Effector memory CD8-positive, alpha-beta T cell (primary cell): ENCODE results near the gene SLC25A13.

Experiments
- ATAC-seq: fragments of 150-1000 bp; cut with Tn5 transposase; replicated peaks from 2 replicates; pipeline ENCODE4 v1.10.0; 2021; ENCODE audit warnings: mild to moderate bottlenecking, moderate library complexity
- DNase-seq, 3 experiments: peaks; one replicate each; pipeline ENCODE4 v3.0.0; 2021
- H3K27ac Mint-ChIP-seq, 2 donors: one replicate each; pipeline ENCODE4 v1.8.0; 2022; ENCODE audit warnings: mild to moderate bottlenecking in 2 of 2, mixed read lengths in 2 of 2, moderate library complexity in 2 of 2
- H3K27me3 Mint-ChIP-seq, 2 donors: one replicate each; pipeline ENCODE4 v1.8.0; 2022; ENCODE audit warnings: mixed read lengths in 2 of 2
- H3K36me3 Mint-ChIP-seq: one replicate; pipeline ENCODE4 v1.8.0; 2022; ENCODE audit warnings: mild to moderate bottlenecking, moderate library complexity, mixed read lengths; ENCODE audit not compliant: insufficient read depth
- H3K4me1 Mint-ChIP-seq, 2 donors: one replicate each; pipeline ENCODE4 v1.8.0; 2022; ENCODE audit warnings: low read depth in 2 of 2, mixed read lengths in 2 of 2
- H3K4me3 Mint-ChIP-seq, 2 donors: one replicate each; pipeline ENCODE4 v1.8.0; 2022; ENCODE audit warnings: mild to moderate bottlenecking in 2 of 2, mixed read lengths in 2 of 2, moderate library complexity in 2 of 2
- H3K9me3 Mint-ChIP-seq, 2 donors: one replicate each; pipeline ENCODE4 v1.8.0; 2022; ENCODE audit warnings: mixed read lengths in 2 of 2

Gene SLC25A13

GRCh38 chr7:96218664-96219243 lies 103.1 kb downstream of the SLC25A13 start:
- DNase-seq (no peak), ATAC-seq (no peak)
- H3K36me3 Mint-ChIP-seq, result no peaks in the 10 kb centered on the region
- H3K27me3 Mint-ChIP-seq, result no peaks in the 10 kb centered on the region
- H3K27ac Mint-ChIP-seq, result no peak overlapping the region
- peaks cover 0 to 4% of the 10 kb centered on the region in 2 donors for H3K4me1 Mint-ChIP-seq
- H3K9me3 Mint-ChIP-seq, result no peaks in the 10 kb centered on the region
- no peak overlapping the region for H3K4me3 Mint-ChIP-seq

GRCh38 chr7:96217147-96217546 lies 104.8 kb downstream of the SLC25A13 start:
- Mint-ChIP-seq H3K4me3 (no peak overlapping the region), H3K27ac (no peak overlapping the region), H3K9me3 (no peaks in the 10 kb centered on the region), H3K27me3 (no peaks in the 10 kb centered on the region), H3K36me3 (no peaks in the 10 kb centered on the region), H3K4me1 (peaks cover 0 to 5% of the 10 kb centered on the region in 2 donors)
- no peak for DNase-seq
- ATAC-seq, result no peak

- Mint-ChIP-seq H3K4me1 (peaks cover 0 to 8% of the 10 kb centered on the region in 2 donors), H3K27me3 (no peaks in the 10 kb centered on the region), H3K9me3 (no peaks in the 10 kb centered on the region), H3K27ac (no peak overlapping the region), H3K4me3 (no peak overlapping the region), H3K36me3 (no peaks in the 10 kb centered on the region)
- ATAC-seq (no peak), DNase-seq (no peak)
These were observed 105.5 kb downstream of the SLC25A13 start for GRCh38 chr7:96216373-96216772.

GRCh38 chr7:96212474-96212873 lies 109.4 kb downstream of the SLC25A13 start:
- Mint-ChIP-seq H3K9me3 (no peaks in the 10 kb centered on the region), H3K4me1 (peaks cover 0 to 4% of the 10 kb centered on the region in 2 donors), H3K36me3 (peaks cover 5% of the 10 kb centered on the region), H3K4me3 (no peak overlapping the region), H3K27ac (no peak overlapping the region), H3K27me3 (no peaks in the 10 kb centered on the region)
- ATAC-seq, result no peak
- no peak for DNase-seq

- Mint-ChIP-seq H3K36me3 (peaks cover 5% of the 10 kb centered on the region), H3K27ac (no peak overlapping the region), H3K9me3 (no peaks in the 10 kb centered on the region), H3K4me1 (peaks cover 0 to 4% of the 10 kb centered on the region in 2 donors), H3K27me3 (no peaks in the 10 kb centered on the region), H3K4me3 (no peak overlapping the region)
- no peak for ATAC-seq
- no peak for DNase-seq
These were observed 109.9 kb downstream of the SLC25A13 start for GRCh38 chr7:96211954-96212353.

- no peaks in the 10 kb centered on the region for H3K27me3 Mint-ChIP-seq
- no peak for ATAC-seq
- DNase-seq, result no peak
- peaks cover 8% of the 10 kb centered on the region for H3K36me3 Mint-ChIP-seq
- no peak overlapping the region for H3K27ac Mint-ChIP-seq
- H3K9me3 Mint-ChIP-seq, result no peaks in the 10 kb centered on the region
- H3K4me3 Mint-ChIP-seq, result no peak overlapping the region
- no peaks in the 10 kb centered on the region for H3K4me1 Mint-ChIP-seq
These were observed 116.2 kb downstream of the SLC25A13 start for GRCh38 chr7:96205665-96206064.

- H3K4me3 Mint-ChIP-seq, result no peak overlapping the region
- H3K27ac Mint-ChIP-seq, result no peak overlapping the region
- ATAC-seq (no peak), DNase-seq (no peak)
- H3K36me3 Mint-ChIP-seq, result peaks cover 8% of the 10 kb centered on the region
- no peaks in the 10 kb centered on the region for H3K9me3 Mint-ChIP-seq
- no peaks in the 10 kb centered on the region for H3K4me1 Mint-ChIP-seq
- H3K27me3 Mint-ChIP-seq, result no peaks in the 10 kb centered on the region
These were observed 117.3 kb downstream of the SLC25A13 start for GRCh38 chr7:96204601-96205000.

GRCh38 chr7:96203786-96204185 lies 118.1 kb downstream of the SLC25A13 start:
- H3K27me3 Mint-ChIP-seq, result no peaks in the 10 kb centered on the region
- no peaks in the 10 kb centered on the region for H3K9me3 Mint-ChIP-seq
- no peak overlapping the region for H3K4me3 Mint-ChIP-seq
- ATAC-seq (no peak), DNase-seq (no peak)
- H3K36me3 Mint-ChIP-seq, result peaks cover 6% of the 10 kb centered on the region
- no peaks in the 10 kb centered on the region for H3K4me1 Mint-ChIP-seq
- H3K27ac Mint-ChIP-seq, result no peak overlapping the region

- Mint-ChIP-seq H3K9me3 (no peaks in the 10 kb centered on the region), H3K4me1 (no peaks in the 10 kb centered on the region), H3K27me3 (no peaks in the 10 kb centered on the region), H3K36me3 (peaks cover 2% of the 10 kb centered on the region), H3K27ac (no peak overlapping the region), H3K4me3 (no peak overlapping the region)
- no peak for DNase-seq
- ATAC-seq, result no peak
These were observed 119.8 kb downstream of the SLC25A13 start for GRCh38 chr7:96202102-96202501.

- ATAC-seq, result no peak
- no peak for DNase-seq
- no peak overlapping the region for H3K4me3 Mint-ChIP-seq
- H3K27ac Mint-ChIP-seq, result no peak overlapping the region
- H3K9me3 Mint-ChIP-seq, result no peaks in the 10 kb centered on the region
- peaks cover 2% of the 10 kb centered on the region for H3K36me3 Mint-ChIP-seq
- no peaks in the 10 kb centered on the region for H3K4me1 Mint-ChIP-seq
- no peaks in the 10 kb centered on the region for H3K27me3 Mint-ChIP-seq
These were observed 121.2 kb downstream of the SLC25A13 start for GRCh38 chr7:96200740-96201139.

GRCh38 chr7:96199421-96199820 lies 122.5 kb downstream of the SLC25A13 start:
- DNase-seq (no peak), ATAC-seq (no peak)
- Mint-ChIP-seq H3K9me3 (no peaks in the 10 kb centered on the region), H3K27ac (no peak overlapping the region), H3K4me3 (no peak overlapping the region), H3K36me3 (peaks cover 2% of the 10 kb centered on the region), H3K4me1 (no peaks in the 10 kb centered on the region), H3K27me3 (no peaks in the 10 kb centered on the region)

GRCh38 chr7:96198047-96198636 lies 123.8 kb downstream of the SLC25A13 start:
- Mint-ChIP-seq H3K36me3 (no peaks in the 10 kb centered on the region), H3K4me1 (no peaks in the 10 kb centered on the region), H3K9me3 (no peaks in the 10 kb centered on the region), H3K4me3 (no peak overlapping the region), H3K27me3 (no peaks in the 10 kb centered on the region), H3K27ac (no peak overlapping the region)
- no peak for ATAC-seq
- DNase-seq, result no peak

GRCh38 chr7:96196676-96197075 lies 125.2 kb downstream of the SLC25A13 start:
- H3K27ac Mint-ChIP-seq, result no peak overlapping the region
- H3K36me3 Mint-ChIP-seq, result peaks cover 5% of the 10 kb centered on the region
- ATAC-seq (no peak), DNase-seq (no peak)
- H3K27me3 Mint-ChIP-seq, result no peaks in the 10 kb centered on the region
- no peak overlapping the region for H3K4me3 Mint-ChIP-seq
- H3K4me1 Mint-ChIP-seq, result no peaks in the 10 kb centered on the region
- H3K9me3 Mint-ChIP-seq, result no peaks in the 10 kb centered on the region

GRCh38 chr7:96189129-96189820 lies 132.6 kb downstream of the SLC25A13 start:
- H3K27me3 Mint-ChIP-seq, result no peaks in the 10 kb centered on the region

More at GRCh38 chr7:96189129-96189820, 132.6 kb downstream of the SLC25A13 start:
- Mint-ChIP-seq H3K36me3 (peaks cover 28% of the 10 kb centered on the region), H3K27ac (no peak overlapping the region), H3K4me1 (peaks cover 0 to 2% of the 10 kb centered on the region in 2 donors), H3K4me3 (no peak overlapping the region), H3K9me3 (no peaks in the 10 kb centered on the region)
- no peak for DNase-seq
- ATAC-seq, result no peak
